D721Med (cell line): ENCODE data around the gene SLC39A11.

Experiments used
- DNase-seq: peaks from one replicate; pipeline ENCODE4 v3.0.0; 2011; ENCODE audit warnings: low spot score; ENCODE audit not compliant: insufficient read length
- FAIRE-seq: peaks from 2 replicates; lab custom pipeline; 2011; peaks lifted over from hg19 to GRCh38; lab: Jason Lieb, UNC
- CTCF ChIP-seq: IDR thresholded peaks from 2 replicates; pipeline ENCODE4 v1.5.1; 2012; ENCODE audit warnings: mild to moderate bottlenecking, control low read depth; ENCODE audit not compliant: insufficient read depth; ENCODE audit errors: missing control alignments

SLC39A11 gene

GRCh38 chr17:72890711-72891110 is 201.8 kb downstream of the SLC39A11 start:
- no peak for TF ChIP-seq CTCF
- FAIRE-seq (no peak), DNase-seq (no peak)

- FAIRE-seq (no peak), DNase-seq (no peak)
- TF ChIP-seq CTCF, result no peak
Observed at GRCh38 chr17:72887917-72888316, 204.6 kb downstream of the SLC39A11 start.

GRCh38 chr17:72887322-72887721 is 205.2 kb downstream of the SLC39A11 start:
- DNase-seq (no peak), FAIRE-seq (no peak)
- no peak for TF ChIP-seq CTCF

GRCh38 chr17:72886622-72887021 is 205.9 kb downstream of the SLC39A11 start:
- no peak for DNase-seq
- no peak for FAIRE-seq
- TF ChIP-seq CTCF, result no peak

GRCh38 chr17:72884066-72884465 is 208.4 kb downstream of the SLC39A11 start:
- no peak for TF ChIP-seq CTCF
- DNase-seq (no peak), FAIRE-seq (no peak)

- TF ChIP-seq CTCF, result no peak
- no peak for FAIRE-seq
- no peak for DNase-seq
Observed at GRCh38 chr17:72883351-72883750, 209.1 kb downstream of the SLC39A11 start.

- TF ChIP-seq CTCF, result no peak
- no peak for DNase-seq
- FAIRE-seq, result no peak
Observed at GRCh38 chr17:72882426-72882825, 210.1 kb downstream of the SLC39A11 start.
